Measurements from ENCODE around the gene CAMTA1. TPM values are rescaled to one million over a fixed set of nuclear protein-coding genes. Genes with fewer than 3 reads are reported as not detected.
A peak's percentile ranks its signal among the peaks of the same experiment; 100 is the strongest.

The CAMTA1 gene
- total RNA-seq, 1 donor from 2014 or later, result 62.9 TPM

GRCh38 chr1:7386226-7387052, 601.2 kb downstream of the CAMTA1 start:
- H3K27ac ChIP-seq, result no peak overlapping the region
- DNase-seq (ENCODE audit: extremely low spot score in 2 of 2), result peak; percentile 70 to 75
- no peak overlapping the region for H3K4me3 ChIP-seq
- H3K4me1 ChIP-seq, result peaks cover 24% of the 10 kb centered on the region
- TF ChIP-seq POLR2AphosphoS5 (IDR thresholded peaks at IDR 0.05; ENCODE audit: insufficient read depth in 1 of 2, low read depth in 1 of 2) (no peak), POLR2A (IDR thresholded peaks at IDR 0.05) (no peak), CTCF (IDR thresholded peaks at IDR 0.05) (no peak)
- H3K36me3 ChIP-seq, result no peaks in the 10 kb centered on the region
- H3K27me3 ChIP-seq, result no peaks in the 10 kb centered on the region
- intact Hi-C loops (cut with DNase I), result no loop called here
- H3K9me3 ChIP-seq, result no peaks in the 10 kb centered on the region

- H3K27me3 ChIP-seq, result no peaks in the 10 kb centered on the region
- H3K9me3 ChIP-seq, result no peaks in the 10 kb centered on the region
- peak; percentile 6 to 70 for DNase-seq (ENCODE audit: extremely low spot score in 2 of 2)
- H3K4me1 ChIP-seq, result peaks cover 24% of the 10 kb centered on the region
- no peak overlapping the region for H3K4me3 ChIP-seq
- H3K36me3 ChIP-seq, result no peaks in the 10 kb centered on the region
- no peak overlapping the region for H3K27ac ChIP-seq
- intact Hi-C loops (cut with DNase I), result no loop called here
- TF ChIP-seq POLR2AphosphoS5 (IDR thresholded peaks at IDR 0.05; ENCODE audit: insufficient read depth in 1 of 2, low read depth in 1 of 2) (no peak), POLR2A (IDR thresholded peaks at IDR 0.05) (no peak), CTCF (IDR thresholded peaks at IDR 0.05) (no peak)
These were observed 602.0 kb downstream of the CAMTA1 start for GRCh38 chr1:7387053-7387927.

GRCh38 chr1:7388141-7388487, 602.9 kb downstream of the CAMTA1 start:
- intact Hi-C loops (cut with DNase I), result no loop called here
- H3K4me3 ChIP-seq, result no peak overlapping the region

GRCh38 chr1:7388488-7389185, 603.4 kb downstream of the CAMTA1 start:
- peak; percentile 64 to 88 for DNase-seq (ENCODE audit: extremely low spot score in 2 of 2)
- Histone ChIP-seq H3K9me3 (no peaks in the 10 kb centered on the region), H3K4me3 (no peak overlapping the region), H3K4me1 (peaks cover 24% of the 10 kb centered on the region), H3K27ac (peak overlapping the region; percentile 42), H3K36me3 (no peaks in the 10 kb centered on the region), H3K27me3 (no peaks in the 10 kb centered on the region)
- TF ChIP-seq CTCF (IDR thresholded peaks at IDR 0.05) (no peak), POLR2A (IDR thresholded peaks at IDR 0.05) (no peak), POLR2AphosphoS5 (IDR thresholded peaks at IDR 0.05; ENCODE audit: insufficient read depth in 1 of 2, low read depth in 1 of 2) (no peak)
- intact Hi-C loops (cut with DNase I), result no loop called here

More at GRCh38 chr1:7388141-7388487, 602.9 kb downstream of the CAMTA1 start:
- Histone ChIP-seq H3K27ac (no peak overlapping the region), H3K9me3 (no peaks in the 10 kb centered on the region), H3K27me3 (no peaks in the 10 kb centered on the region), H3K36me3 (no peaks in the 10 kb centered on the region), H3K4me1 (peaks cover 24% of the 10 kb centered on the region)
- peak in 1 of 2 donors; percentile 77 for DNase-seq (ENCODE audit: extremely low spot score in 2 of 2)
- TF ChIP-seq CTCF (IDR thresholded peaks at IDR 0.05) (no peak), POLR2AphosphoS5 (IDR thresholded peaks at IDR 0.05; ENCODE audit: insufficient read depth in 1 of 2, low read depth in 1 of 2) (no peak), POLR2A (IDR thresholded peaks at IDR 0.05) (no peak)
